IPS DF 4.7 (cell line): ENCODE results near the gene THAP7.
"Not testable (repeated sequence)": the region's sequence is repeated elsewhere in the genome, so short reads cannot be mapped to it uniquely, and the experiment has no call there.

Experiments used
- DNase-seq: peaks from one replicate; pipeline ENCODE4 v3.0.0-alpha.2; 2013; ENCODE audit warnings: low spot score; ENCODE audit errors: extremely low read depth

THAP7 gene

GRCh38 chr22:20979940-20980453, 21.9 kb downstream of the THAP7 start:
- DNase-seq: no peak

DNA sequence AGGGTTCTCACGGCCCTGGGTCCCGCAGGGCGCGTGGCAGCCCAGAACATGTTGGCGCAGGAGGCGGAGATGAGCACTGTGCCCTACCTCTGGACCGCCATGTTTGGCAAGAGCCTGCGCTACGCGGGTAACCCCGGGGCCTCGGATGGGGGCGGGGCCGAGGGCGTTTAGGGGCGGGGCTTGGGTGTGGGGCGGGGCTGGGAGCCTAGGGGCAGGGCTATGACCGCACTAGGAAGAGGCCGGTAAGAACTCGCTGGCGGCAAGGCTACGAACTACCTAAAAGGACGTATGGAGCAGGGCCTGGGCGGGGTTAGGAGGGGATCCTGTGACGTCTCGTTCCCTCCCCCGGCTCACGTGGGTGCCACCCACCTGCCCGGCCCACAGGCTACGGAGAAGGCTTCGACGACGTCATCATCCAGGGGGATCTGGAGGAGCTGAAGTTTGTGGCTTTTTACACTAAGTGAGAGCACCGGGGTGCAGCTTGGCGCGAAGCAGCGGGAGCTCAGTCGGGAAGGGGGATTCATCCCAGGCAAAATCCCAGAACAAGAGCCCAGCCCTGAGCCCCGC, 22.6 kb downstream of the THAP7 start:
- DNase-seq: no peak

DNA sequence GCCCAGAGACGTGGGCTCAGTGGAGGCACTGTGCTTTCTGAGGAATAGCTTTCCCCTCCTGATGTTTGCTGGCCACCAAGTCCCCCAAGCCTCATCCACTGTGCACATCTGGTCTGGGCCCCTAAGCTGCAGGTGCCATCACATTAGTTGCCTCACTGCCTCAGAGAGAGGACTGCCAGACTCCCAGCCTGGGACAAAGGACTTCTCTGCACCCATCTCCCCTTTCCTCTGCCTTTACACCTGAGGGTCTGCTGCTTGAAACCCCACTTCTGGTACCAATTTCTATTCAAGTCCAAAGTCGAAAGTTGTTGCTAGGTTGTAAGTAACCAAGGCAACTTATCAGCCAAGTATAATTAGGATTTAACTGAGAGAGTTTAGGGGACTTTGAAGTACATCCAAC, 23.5 kb downstream of the THAP7 start:
- DNase-seq: no peak

- DNase-seq: no peak
These were observed 24.3 kb downstream of the THAP7 start for GRCh38 chr22:20977516-20978170.

DNA sequence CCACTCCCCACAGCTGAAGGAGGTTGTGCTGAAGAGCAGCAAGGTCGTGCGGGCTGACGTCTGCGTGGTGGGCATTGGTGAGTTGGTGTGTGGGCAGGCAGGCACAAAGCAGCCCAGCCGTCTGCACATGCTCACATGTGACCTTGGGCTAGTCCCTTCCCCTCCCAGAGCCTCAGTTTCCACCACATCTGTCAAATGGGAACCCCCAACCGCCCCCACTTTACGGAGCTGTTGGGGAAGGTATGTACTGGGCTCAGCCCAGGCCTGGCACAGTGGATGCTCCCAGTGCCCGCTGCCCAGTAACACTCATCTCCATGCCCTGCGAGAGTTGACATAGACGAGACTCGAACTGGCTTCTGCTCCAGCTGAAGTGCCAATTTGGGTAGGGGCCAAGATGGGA, 24.9 kb downstream of the THAP7 start:
- DNase-seq: no peak

GRCh38 chr22:20976291-20976877, 25.5 kb downstream of the THAP7 start:
- no peak for DNase-seq

DNA sequence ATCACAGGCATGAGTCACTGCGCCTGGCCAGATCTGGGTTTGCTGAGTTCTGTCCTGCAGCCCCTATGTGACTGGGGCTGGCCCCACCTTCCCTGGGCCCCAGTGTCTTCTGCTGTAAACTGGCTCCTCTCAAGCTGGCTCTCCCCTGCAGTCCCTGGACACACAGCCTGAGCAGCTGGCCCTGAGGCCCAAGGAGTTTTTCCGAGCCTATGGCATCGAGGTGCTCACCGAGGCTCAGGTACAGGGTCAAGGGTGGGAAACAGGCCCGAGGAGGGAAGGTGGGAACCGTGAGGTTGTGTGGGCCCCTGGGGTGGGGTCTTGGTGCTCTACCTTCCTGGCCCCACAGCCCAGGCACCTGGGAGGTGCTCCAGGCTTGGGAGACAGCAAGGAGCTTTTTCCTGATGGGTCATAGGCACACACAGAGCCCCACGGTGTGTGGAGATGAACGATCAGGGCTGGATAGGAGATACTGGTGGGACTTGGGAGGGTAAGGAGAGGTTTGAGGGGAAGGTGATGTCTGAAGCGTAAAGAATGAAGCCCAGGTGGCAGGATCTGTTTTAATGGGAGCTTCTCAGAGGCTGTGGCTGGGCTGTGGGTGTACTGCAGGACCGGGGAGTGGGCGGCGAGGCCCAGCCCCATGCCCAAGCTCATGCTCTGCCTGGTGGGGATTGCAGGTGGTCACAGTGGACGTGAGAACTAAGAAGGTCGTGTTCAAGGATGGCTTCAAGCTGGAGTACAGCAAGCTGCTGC, 26.2 kb downstream of the THAP7 start:
- no peak for DNase-seq

DNA sequence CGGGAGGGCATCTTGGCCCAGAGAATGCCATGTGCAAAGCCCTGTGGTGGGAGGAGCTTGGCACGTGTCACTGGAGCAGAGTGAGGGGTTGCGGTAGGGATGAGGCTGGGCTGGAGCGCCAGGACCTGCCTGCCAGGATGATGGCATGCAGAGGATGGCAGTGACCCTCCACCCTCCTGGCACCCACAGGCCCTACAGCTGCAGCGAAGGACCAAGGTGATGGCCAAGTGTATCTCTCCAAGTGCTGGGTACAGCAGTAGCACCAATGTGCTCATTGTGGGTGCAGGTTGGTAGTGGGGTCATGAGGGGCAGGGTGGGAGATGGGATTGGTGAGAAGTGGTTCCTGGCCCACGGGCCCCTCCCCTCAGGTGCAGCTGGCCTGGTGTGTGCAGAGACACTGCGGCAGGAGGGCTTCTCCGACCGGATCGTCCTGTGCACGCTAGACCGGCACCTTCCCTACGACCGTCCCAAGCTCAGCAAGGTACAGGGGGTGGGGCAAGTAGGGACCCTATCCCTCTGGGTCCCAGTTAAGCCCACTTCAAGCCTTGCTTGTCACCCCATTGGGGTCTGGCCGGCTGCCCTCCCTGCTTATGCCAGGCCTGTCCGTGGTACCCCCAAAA, 27.5 kb downstream of the THAP7 start:
- DNase-seq: no peak

DNA sequence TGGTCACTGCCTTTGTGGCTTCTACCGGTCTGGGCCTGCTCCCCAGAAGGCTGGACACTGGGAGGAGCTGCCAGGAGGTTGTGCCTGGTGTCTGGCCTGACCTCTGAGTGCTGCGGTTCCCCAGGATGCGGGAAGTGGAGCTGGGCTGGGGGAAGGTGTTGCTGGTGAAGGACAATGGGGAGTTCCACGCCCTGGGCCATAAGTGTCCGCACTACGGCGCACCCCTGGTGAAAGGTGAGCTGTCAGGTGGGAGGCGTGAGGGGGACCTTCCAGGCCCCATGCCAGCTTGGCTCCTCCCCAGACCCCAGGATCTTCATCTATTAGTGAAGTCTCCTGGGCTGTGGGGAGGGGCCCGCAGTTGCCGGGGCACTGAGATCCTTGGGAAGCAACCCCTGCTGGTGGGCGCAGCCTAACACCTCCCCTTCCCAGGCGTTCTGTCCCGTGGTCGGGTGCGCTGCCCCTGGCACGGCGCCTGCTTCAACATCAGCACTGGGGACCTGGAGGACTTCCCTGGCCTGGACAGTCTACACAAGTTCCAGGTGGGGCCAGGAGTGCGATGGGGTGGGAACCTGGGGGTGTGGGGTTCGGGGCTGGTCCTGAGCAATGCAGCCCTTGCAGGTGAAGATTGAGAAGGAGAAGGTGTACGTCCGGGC, 28.2 kb downstream of the THAP7 start:
- DNase-seq: no peak

DNA sequence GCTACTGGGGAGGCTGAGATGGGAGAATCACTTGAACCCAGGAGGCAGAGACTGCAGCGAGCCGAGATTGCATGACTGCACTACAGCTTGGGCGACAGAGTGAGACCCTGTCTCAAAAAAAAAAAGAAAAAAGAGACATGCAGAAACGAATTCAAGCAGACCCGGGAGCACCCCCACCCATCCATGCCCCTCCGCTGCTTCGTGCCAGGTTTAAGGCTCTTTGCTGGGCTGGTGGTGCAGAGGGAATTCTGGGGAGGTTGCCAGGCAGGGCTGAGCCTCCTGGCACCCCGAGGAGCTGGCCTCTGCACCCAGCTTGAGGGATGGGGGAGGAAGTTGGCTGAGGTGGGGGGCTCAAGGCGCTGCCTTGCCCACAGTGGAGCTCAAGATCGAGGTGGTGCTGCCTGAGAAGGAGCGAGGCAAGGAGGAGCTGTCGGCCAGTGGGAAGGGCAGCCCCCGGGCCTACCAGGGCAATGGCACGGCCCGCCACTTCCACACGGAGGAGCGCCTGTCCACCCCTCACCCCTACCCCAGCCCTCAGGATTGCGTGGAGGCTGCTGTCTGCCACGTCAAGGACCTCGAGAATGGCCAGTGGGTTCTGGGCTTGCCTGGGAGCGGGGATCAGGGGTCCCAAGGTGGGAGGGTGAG, 28.9 kb downstream of the THAP7 start:
- DNase-seq: no peak

DNA sequence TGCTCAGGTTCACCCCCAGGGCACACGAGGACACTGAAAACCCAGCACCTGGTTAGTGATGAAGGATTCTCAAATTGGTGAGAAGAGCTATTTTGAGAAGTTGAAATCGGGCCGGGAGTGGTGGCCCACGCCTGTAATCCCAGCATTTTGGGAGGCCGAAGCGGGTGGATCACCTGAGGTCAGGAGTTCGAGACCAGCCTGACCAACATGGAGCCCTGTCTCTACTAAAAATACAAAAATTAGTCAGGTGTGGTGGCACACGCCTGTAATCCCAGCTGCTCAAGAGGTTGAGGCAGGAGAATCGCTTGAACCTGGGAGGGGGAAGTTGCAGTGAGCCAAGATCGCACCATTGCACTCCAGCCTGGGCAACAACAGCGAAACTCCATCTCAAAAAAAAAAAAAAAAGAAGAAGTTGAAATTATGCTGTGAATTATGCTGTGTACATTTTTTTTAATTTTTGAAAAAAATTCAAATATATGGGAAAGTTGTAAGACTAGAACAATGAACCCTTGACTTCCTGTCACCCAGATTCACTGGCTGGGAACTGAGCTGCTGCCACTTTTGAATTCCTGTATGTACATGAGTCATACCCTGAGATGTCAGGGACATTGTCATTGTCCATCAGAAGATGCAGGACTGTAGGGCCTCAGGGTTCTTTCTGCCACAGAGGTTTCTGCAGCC, 29.8 kb downstream of the THAP7 start:
- not testable (repeated sequence) for DNase-seq

DNA sequence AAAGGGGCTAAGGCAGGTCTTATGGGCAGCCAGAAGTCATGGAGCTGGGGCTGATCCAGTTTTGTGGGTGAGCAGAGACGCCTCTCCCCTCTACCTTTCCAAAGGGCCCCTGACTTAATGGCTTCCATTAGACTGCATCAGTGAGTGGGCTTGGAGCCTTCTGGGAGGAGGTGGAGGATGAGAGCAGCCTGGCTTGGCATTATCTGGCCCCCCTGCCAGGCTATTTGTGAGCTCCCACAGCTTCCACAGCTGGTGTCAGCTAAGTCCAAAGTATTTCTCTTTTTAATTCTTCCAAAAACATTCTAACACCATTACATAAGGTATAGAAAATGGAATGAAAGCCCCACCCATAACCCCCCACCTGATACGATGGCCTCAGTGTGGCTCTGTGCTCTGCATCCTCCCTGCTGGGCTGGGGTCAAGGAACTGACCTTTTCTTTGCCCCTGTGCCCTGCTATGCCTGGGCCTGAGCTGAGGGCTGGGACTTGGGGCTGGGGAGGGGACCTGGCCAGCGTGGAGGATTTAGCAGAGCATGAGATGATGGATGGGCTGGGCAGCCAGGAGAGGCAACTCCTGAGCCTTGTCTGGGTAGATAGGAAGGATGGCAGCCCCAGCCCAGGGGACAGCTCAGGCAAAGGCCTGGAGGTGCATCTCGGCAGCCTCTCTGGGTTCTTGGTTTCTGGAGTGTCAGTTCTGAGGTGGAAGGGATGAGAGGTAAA, 30.8 kb downstream of the THAP7 start:
- DNase-seq: no peak

GRCh38 chr22:20968281-20968977, 33.5 kb downstream of the THAP7 start:
- no peak for DNase-seq

GRCh38 chr22:20967697-20968211, 34.2 kb downstream of the THAP7 start:
- no peak for DNase-seq

GRCh38 chr22:20966883-20967696, 34.8 kb downstream of the THAP7 start, which contains the start of gene AIFM3:
TSS of gene AIFM3 (plus strand) at chr22:20967255. CDS start at chr22:20967945, 690 bp downstream.
- DNase-seq: no peak

- DNase-seq: no peak
These were observed 35.7 kb downstream of the THAP7 start for GRCh38 chr22:20965888-20966855.
